Measurements from ENCODE around the gene TACR2.

DNA sequence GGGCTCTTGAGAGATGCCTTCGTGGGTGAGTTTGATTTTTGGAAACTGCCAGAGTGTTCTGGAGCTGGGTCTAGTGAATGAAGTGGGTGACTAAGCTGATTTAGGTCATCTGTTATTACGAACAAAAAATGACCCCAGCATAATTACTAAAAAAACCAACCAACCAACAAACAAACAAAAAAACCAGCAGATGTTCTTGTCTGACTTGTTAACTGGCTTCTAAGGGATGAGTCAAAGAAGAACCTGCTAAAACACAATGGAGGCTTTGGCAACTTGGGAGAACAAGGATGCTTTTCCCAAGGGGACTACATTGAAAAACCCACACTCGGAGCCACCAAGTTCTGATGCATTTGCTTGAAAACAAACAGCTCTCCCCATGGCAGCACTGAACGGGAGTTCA, 11.5 kb downstream of the TACR2 start:
- TF ChIP-seq, protein P1, sequence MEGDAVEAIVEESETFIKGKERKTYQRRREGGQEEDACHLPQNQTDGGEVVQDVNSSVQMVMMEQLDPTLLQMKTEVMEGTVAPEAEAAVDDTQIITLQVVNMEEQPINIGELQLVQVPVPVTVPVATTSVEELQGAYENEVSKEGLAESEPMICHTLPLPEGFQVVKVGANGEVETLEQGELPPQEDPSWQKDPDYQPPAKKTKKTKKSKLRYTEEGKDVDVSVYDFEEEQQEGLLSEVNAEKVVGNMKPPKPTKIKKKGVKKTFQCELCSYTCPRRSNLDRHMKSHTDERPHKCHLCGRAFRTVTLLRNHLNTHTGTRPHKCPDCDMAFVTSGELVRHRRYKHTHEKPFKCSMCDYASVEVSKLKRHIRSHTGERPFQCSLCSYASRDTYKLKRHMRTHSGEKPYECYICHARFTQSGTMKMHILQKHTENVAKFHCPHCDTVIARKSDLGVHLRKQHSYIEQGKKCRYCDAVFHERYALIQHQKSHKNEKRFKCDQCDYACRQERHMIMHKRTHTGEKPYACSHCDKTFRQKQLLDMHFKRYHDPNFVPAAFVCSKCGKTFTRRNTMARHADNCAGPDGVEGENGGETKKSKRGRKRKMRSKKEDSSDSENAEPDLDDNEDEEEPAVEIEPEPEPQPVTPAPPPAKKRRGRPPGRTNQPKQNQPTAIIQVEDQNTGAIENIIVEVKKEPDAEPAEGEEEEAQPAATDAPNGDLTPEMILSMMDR (conservative IDR thresholded peaks at IDR 0.05; ENCODE audit: low read depth in 2 of 2), result no peak
- no peak for TF ChIP-seq EZH2 (IDR thresholded peaks at IDR 0.05; ENCODE audit: low read depth, unreplicated experiment)
- no peak for TF ChIP-seq CREB1 (CRISPR knock-in tag; IDR thresholded peaks at IDR 0.05; ENCODE audit: low read depth)
- no peak for TF ChIP-seq POLR2AphosphoS5 (IDR thresholded peaks at IDR 0.05; ENCODE audit: low read depth)
- no peak for TF ChIP-seq EZH2phosphoT487 (IDR thresholded peaks at IDR 0.05; ENCODE audit: unreplicated experiment)
- TF ChIP-seq, protein P2, sequence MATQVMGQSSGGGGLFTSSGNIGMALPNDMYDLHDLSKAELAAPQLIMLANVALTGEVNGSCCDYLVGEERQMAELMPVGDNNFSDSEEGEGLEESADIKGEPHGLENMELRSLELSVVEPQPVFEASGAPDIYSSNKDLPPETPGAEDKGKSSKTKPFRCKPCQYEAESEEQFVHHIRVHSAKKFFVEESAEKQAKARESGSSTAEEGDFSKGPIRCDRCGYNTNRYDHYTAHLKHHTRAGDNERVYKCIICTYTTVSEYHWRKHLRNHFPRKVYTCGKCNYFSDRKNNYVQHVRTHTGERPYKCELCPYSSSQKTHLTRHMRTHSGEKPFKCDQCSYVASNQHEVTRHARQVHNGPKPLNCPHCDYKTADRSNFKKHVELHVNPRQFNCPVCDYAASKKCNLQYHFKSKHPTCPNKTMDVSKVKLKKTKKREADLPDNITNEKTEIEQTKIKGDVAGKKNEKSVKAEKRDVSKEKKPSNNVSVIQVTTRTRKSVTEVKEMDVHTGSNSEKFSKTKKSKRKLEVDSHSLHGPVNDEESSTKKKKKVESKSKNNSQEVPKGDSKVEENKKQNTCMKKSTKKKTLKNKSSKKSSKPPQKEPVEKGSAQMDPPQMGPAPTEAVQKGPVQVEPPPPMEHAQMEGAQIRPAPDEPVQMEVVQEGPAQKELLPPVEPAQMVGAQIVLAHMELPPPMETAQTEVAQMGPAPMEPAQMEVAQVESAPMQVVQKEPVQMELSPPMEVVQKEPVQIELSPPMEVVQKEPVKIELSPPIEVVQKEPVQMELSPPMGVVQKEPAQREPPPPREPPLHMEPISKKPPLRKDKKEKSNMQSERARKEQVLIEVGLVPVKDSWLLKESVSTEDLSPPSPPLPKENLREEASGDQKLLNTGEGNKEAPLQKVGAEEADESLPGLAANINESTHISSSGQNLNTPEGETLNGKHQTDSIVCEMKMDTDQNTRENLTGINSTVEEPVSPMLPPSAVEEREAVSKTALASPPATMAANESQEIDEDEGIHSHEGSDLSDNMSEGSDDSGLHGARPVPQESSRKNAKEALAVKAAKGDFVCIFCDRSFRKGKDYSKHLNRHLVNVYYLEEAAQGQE (IDR thresholded peaks at IDR 0.05; ENCODE audit: unreplicated experiment), result no peak
- TF ChIP-seq NANOG (IDR thresholded peaks at IDR 0.05; ENCODE audit: borderline replicate concordance), result no peak
- TF ChIP-seq, protein P3, sequence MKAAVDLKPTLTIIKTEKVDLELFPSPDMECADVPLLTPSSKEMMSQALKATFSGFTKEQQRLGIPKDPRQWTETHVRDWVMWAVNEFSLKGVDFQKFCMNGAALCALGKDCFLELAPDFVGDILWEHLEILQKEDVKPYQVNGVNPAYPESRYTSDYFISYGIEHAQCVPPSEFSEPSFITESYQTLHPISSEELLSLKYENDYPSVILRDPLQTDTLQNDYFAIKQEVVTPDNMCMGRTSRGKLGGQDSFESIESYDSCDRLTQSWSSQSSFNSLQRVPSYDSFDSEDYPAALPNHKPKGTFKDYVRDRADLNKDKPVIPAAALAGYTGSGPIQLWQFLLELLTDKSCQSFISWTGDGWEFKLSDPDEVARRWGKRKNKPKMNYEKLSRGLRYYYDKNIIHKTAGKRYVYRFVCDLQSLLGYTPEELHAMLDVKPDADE (IDR thresholded peaks at IDR 0.05), result no peak
- no peak for TF ChIP-seq JUNB (IDR thresholded peaks at IDR 0.05; ENCODE audit: unreplicated experiment)
- TF ChIP-seq ZNF331 (CRISPR knock-in tag; IDR thresholded peaks at IDR 0.05; ENCODE audit: low read depth), result no peak
- no peak for TF ChIP-seq STAT1 (IDR thresholded peaks at IDR 0.05; ENCODE audit: unreplicated experiment)

Measured in GM23338 (cell line).